BE2C (cell line): ENCODE results near the gene RHO.
"Not testable (repeated sequence)": the region's sequence is repeated elsewhere in the genome, so short reads cannot be mapped to it uniquely, and the experiment has no call there.

Experiments used
- DNase-seq: peaks from one replicate; pipeline ENCODE4 v3.0.0-alpha.2; 2020
- H3K27me3 ChIP-seq: fragments of 250-450 bp; sonication (Bioruptor Pico); 2 replicates; pipeline ENCODE4 v1.5.1; 2020; ENCODE audit warnings: mild to moderate bottlenecking
- H3K36me3 ChIP-seq: fragments of 250-450 bp; sonication (Bioruptor Pico); 2 replicates; pipeline ENCODE4 v1.5.1; 2020; ENCODE audit warnings: mild to moderate bottlenecking
- H3K4me1 ChIP-seq: fragments of 250-450 bp; sonication (Bioruptor Pico); 2 replicates; pipeline ENCODE4 v1.5.1; 2020
- H3K4me3 ChIP-seq: 2 replicates; pipeline ENCODE4 v1.5.1; 2011; ENCODE audit warnings: low read depth, low read length
- H3K9me3 ChIP-seq: fragments of 250-450 bp; sonication (Bioruptor Pico); 2 replicates; pipeline ENCODE4 v1.5.1; 2020
- TF ChIP-seq, protein P1 (sequence below): IDR thresholded peaks from 2 replicates; pipeline ENCODE4 v1.5.1; 2012; ENCODE audit warnings: mild to moderate bottlenecking, low read depth, low read length

RHO gene

DNA sequence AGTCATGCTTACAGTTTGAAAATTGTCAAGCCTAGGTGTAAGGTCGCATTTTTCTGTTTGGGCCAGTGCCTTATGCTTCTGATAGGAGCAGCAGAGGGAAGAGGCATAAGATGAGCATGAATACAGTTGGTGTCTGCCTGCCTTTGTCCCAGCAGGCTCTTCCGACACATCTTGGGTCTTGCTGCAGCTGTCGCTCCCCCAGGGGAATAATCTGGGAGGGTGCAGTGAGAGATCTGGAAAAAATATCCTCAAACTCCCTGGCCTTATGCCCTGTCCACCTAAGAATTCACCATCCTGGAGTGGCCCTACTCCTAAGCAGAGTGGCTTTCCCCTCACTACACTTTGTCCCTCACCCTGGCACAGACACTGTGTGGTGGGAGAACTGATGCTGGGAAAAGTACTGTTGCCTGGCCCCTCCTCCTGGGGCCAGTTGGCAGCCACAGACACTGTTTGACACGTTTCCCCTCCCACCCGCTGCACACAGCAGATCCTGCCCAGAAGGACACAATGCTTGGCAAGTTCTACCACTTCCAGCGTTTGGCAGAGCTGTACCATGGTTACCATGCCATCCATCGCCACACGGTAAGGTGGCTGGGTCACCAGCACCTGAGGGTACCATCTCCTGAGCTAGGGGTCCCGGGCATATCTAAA lies 21.1 kb upstream of the RHO start:
- Histone ChIP-seq H3K9me3 (no peaks in the 10 kb centered on the region), H3K4me1 (peaks cover 30% of the 10 kb centered on the region), H3K4me3 (no peak overlapping the region), H3K27me3 (no peaks in the 10 kb centered on the region), H3K36me3 (no peaks in the 10 kb centered on the region)
- DNase-seq, result peak; percentile 45
- TF ChIP-seq, protein P1, sequence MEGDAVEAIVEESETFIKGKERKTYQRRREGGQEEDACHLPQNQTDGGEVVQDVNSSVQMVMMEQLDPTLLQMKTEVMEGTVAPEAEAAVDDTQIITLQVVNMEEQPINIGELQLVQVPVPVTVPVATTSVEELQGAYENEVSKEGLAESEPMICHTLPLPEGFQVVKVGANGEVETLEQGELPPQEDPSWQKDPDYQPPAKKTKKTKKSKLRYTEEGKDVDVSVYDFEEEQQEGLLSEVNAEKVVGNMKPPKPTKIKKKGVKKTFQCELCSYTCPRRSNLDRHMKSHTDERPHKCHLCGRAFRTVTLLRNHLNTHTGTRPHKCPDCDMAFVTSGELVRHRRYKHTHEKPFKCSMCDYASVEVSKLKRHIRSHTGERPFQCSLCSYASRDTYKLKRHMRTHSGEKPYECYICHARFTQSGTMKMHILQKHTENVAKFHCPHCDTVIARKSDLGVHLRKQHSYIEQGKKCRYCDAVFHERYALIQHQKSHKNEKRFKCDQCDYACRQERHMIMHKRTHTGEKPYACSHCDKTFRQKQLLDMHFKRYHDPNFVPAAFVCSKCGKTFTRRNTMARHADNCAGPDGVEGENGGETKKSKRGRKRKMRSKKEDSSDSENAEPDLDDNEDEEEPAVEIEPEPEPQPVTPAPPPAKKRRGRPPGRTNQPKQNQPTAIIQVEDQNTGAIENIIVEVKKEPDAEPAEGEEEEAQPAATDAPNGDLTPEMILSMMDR, result no peak

DNA sequence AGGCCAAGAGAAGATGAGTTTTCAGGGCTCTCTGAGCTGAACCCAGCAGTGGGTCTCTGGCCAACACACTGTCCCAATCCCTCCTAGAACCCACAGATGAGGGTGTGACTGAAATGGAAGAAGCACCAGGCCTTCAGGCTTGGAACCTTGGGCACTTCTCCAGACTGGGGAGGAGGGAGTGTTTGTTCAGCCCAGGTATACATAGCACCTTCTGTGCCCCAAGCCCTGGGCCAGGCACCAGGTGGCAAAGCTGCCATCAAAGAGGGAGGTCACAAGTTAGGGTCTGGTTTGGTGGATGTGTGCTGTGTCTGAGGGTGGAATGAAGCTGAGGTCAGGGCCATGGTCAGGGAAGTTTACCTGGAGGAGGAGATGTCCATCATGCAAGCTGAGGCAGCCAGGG lies 15.8 kb upstream of the RHO start:
- no peak for DNase-seq
- no peaks in the 10 kb centered on the region for H3K9me3 ChIP-seq
- peaks cover 2% of the 10 kb centered on the region; the same call in 1 of the 2 replicates for H3K4me1 ChIP-seq
- H3K27me3 ChIP-seq, result no peaks in the 10 kb centered on the region
- TF ChIP-seq, protein P1, result no peak
- H3K36me3 ChIP-seq, result no peaks in the 10 kb centered on the region
- H3K4me3 ChIP-seq, result no peak overlapping the region

DNA sequence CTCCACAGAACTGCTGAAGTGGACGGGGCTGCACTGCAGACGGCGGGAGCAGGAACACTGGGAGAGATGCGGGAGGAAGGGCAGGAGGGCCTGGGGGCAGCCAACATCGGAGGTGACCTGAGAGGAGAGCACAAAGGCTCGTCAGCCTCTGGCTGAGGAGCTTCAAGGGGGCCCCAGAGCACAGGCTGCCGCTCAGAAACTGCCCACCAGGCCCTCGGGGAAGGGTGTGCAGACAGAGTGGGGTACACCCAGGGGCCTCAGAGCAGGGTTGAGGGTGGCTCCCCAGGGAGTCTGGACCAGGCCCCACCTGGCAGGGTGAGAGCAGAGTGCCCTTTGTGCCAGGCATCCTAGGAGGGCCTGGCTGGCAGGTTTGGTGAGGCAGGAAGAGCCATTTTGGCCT lies 14.7 kb upstream of the RHO start:
- no peak for DNase-seq

DNA sequence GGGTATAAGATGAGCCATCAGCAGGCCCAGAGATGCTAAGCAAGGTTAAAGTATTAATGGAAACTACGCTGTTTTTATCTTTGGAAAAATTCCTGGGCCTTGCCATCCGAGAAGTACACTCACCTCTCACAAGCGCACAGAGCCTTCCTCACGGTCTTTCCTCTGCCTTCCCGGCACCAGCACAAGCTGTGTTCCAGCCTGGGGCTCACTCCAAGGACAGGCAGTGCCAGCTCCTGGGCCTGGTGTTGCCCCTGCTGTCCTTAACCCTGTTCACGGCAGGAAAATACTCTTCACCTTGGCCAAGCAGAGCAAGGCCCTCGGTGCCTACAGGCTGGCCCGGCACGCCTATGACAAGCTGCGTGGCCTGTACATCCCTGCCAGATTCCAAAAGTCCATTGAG lies 14.3 kb upstream of the RHO start:
- no peaks in the 10 kb centered on the region for H3K27me3 ChIP-seq
- H3K4me1 ChIP-seq, result no peaks in the 10 kb centered on the region
- no peak for DNase-seq
- H3K9me3 ChIP-seq, result no peaks in the 10 kb centered on the region
- no peaks in the 10 kb centered on the region for H3K36me3 ChIP-seq
- TF ChIP-seq, protein P1, result no peak
- no peak overlapping the region for H3K4me3 ChIP-seq

More for the DNA sequence above, 14.7 kb upstream of the RHO start:
- Histone ChIP-seq H3K4me3 (no peak overlapping the region), H3K36me3 (no peaks in the 10 kb centered on the region), H3K4me1 (no peaks in the 10 kb centered on the region), H3K9me3 (no peaks in the 10 kb centered on the region), H3K27me3 (no peaks in the 10 kb centered on the region)
- TF ChIP-seq, protein P1, result no peak

DNA sequence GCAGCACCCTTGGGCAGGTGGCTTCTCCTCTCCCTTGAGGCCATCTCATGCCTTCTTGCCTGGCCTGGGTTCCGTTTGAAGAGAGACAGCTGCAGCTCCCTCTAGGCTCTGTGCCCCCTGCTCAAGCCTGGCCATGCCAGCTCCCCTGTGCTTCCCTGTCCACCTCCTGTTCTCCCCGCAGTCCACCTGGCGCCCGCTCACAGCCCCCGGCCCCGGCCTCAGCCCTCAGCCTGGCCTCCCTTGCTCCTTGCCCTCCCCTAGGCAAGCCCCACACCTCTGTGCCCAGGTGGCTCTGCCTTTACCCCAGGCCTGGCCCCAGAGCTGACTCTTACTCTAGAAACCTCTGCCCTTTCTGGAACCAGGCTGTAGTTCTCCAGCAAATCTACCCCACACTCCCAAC lies 13.9 kb upstream of the RHO start:
- Histone ChIP-seq H3K9me3 (no peaks in the 10 kb centered on the region), H3K4me1 (no peaks in the 10 kb centered on the region), H3K27me3 (no peaks in the 10 kb centered on the region), H3K36me3 (no peaks in the 10 kb centered on the region), H3K4me3 (no peak overlapping the region)
- DNase-seq, result no peak
- TF ChIP-seq, protein P1, result no peak

DNA sequence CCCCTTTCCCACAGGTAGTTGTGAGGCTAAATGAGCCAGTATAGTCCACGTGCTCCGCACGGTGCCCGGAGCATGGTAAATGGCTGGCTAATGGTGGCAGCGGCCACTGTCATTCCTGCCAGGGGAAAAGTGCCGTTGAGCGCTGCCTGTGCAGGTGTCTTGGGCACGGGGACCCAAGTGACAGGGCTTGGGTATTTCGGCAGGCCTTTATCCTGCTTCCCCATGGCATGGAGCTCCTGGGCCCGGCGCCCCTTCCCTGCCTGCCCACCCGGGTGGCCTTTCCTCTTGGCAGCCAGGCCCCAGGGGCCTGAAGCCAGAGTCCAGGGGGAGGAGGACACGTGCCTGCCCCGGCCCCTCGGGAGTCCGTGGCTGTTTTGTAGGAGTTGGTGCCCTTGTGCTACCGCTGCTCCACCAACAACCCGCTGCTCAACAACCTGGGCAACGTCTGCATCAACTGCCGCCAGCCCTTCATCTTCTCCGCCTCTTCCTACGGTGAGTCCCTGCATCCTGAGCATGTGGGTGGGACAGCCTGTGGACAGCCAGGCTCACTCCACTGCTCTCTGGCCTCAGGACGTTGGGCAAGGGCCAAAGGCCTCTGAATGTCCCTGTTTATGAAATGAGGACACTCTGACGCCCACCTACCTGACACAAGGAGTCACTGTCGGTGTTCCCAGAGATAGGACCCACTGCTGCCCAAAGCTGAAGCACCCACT lies 13.2 kb upstream of the RHO start:
- H3K4me3 ChIP-seq, H3K9me3 ChIP-seq, H3K4me1 ChIP-seq, H3K36me3 ChIP-seq, DNase-seq, H3K27me3 ChIP-seq: not testable (repeated sequence)

DNA sequence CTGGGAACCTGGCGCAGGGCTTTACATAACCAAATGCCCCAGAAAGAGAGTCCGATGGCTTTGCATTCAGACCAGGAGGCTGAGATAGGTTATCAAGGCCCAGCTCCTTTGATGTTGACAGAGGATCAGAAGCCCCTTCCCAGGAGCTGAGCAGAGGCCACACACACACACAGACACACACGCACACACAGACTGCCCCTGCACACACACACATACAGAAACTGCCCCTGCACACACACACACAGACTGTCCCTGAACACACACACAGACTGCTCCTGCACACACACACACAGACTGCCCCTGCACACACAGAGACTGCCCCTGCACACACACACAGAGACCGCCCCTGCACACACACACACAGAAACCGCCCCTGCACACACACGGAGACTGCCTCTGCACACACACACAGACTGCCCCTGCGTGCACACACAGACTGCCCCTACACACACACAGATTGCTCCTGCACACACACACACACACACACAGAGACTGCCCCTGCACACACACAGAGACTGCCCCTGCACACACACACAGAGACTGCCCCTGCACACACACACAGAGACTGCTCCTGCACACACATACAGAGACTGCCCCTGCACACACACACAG lies 12.5 kb upstream of the RHO start:
- not testable (repeated sequence) for H3K27me3 ChIP-seq, H3K9me3 ChIP-seq, DNase-seq, H3K4me1 ChIP-seq, H3K36me3 ChIP-seq, H3K4me3 ChIP-seq
